ENCODE data around the gene STK40.
A peak's percentile ranks its signal among the peaks of the same experiment; 100 is the strongest.

The STK40 gene

GRCh38 chr1:36320291-36320761 lies 65.4 kb downstream of the STK40 start:
- DNase-seq (ENCODE audit: low read depth): no peak
- H3K4me3 ChIP-seq (ENCODE audit: control insufficient read depth, low read depth, low read length): peak overlapping the region; percentile 45
- TF ChIP-seq CTCF (conservative IDR thresholded peaks at IDR 0.05; ENCODE audit: control insufficient read depth, insufficient read depth, low read depth, low read length): no peak

- TF ChIP-seq CTCF (conservative IDR thresholded peaks at IDR 0.05; ENCODE audit: control insufficient read depth, insufficient read depth, low read depth, low read length): no peak
- H3K4me3 ChIP-seq (ENCODE audit: control insufficient read depth, low read depth, low read length): no peak overlapping the region
- DNase-seq (ENCODE audit: low read depth): no peak
Observed at GRCh38 chr1:36309397-36309796, 76.3 kb downstream of the STK40 start.

- DNase-seq (ENCODE audit: low read depth): no peak
- no peak for TF ChIP-seq CTCF (conservative IDR thresholded peaks at IDR 0.05; ENCODE audit: control insufficient read depth, insufficient read depth, low read depth, low read length)
- peak overlapping the region; percentile 56 for H3K4me3 ChIP-seq (ENCODE audit: control insufficient read depth, low read depth, low read length)
Observed at GRCh38 chr1:36307601-36308330, 78.0 kb downstream of the STK40 start.

DNA sequence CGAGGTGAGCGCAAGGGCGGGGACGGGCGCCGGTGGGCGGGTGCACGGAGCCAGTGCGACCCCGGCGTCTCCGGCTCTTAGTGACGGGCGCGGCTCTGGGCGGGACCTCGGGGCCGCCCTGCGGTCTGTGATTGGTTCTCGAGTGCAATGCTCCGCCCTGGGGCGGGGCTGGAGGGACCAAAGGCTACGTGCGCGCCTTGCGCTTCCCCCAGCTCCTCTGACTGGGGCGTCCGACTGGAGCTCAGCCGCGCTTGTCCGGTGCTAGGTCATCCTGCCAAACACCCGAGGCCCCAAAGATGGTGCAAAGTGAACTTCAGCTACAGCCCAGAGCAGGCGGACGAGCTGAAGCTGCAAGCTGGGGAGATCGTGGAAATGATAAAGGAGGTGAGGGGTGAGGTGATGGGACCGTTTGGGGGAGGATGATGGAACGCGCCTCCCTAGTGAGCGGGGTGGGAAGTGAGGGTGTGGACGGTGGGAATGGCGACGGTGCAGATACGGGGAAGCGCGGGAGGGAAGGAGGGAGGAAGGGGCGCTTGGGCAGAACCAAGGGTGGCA lies 78.7 kb downstream of the STK40 start:
- peak; percentile 86 for DNase-seq (ENCODE audit: low read depth)
- H3K4me3 ChIP-seq (ENCODE audit: control insufficient read depth, low read depth, low read length): peak overlapping the region; percentile 56
- TF ChIP-seq CTCF (conservative IDR thresholded peaks at IDR 0.05; ENCODE audit: control insufficient read depth, insufficient read depth, low read depth, low read length): no peak

GRCh38 chr1:36306210-36306901 lies 79.4 kb downstream of the STK40 start, which contains the start of gene SH3D21:
TSS of gene SH3D21 (plus strand) at chr1:36306368. CDS start at chr1:36306421, 53 bp downstream.
- peak; percentile 28 for DNase-seq (ENCODE audit: low read depth)
- TF ChIP-seq CTCF (conservative IDR thresholded peaks at IDR 0.05; ENCODE audit: control insufficient read depth, insufficient read depth, low read depth, low read length): no peak
- peak within 1 kb of the TSS; percentile 56 for H3K4me3 ChIP-seq (ENCODE audit: control insufficient read depth, low read depth, low read length)

DNA sequence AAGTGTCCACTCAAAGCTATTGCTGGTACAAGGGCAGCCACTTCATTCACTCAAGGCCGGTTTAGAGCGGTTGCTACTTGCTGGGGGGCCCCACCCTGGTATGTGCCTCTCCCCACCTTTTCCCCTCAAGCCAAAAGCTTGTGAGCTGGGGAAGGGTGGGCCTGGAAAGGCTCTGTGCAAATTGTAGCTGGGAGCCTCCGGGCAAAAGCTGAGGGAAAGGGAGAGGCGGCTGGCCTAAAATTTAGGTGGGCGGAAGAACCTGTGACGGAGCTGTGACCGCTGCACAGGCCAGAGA lies 79.9 kb downstream of the STK40 start:
- no peak for DNase-seq (ENCODE audit: low read depth)
- H3K4me3 ChIP-seq (ENCODE audit: control insufficient read depth, low read depth, low read length): no peak overlapping the region
- no peak for TF ChIP-seq CTCF (conservative IDR thresholded peaks at IDR 0.05; ENCODE audit: control insufficient read depth, insufficient read depth, low read depth, low read length)

Measured in fibroblast of mammary gland (primary cell).